PFSK-1 (cell line): Measurements from ENCODE around the gene CNGA4.

Experiments
- FOXP2 ChIP-seq: optimal IDR thresholded peaks from 2 replicates; pipeline ENCODE3; 2011; ENCODE audit warnings: borderline replicate concordance, control low read depth, inconsistent platforms; ENCODE audit not compliant: insufficient read depth; ENCODE audit errors: extremely low read length, extremely low read depth
- POLR2AphosphoS5 ChIP-seq: IDR thresholded peaks from 2 replicates; pipeline ENCODE4 v1.6.1; 2012; ENCODE audit warnings: low read depth, mild to moderate bottlenecking, control low read depth, low read length, moderate library complexity
- REST ChIP-seq, 2 experiments: IDR thresholded peaks; 2 replicates each; pipeline versions ENCODE4 v1.6.1 to v1.8.0; 2011 to 2012; ENCODE audit warnings: low read depth in 2 of 2, low read length in 2 of 2, control low read depth in 1 of 2, inconsistent platforms in 1 of 2, mild to moderate bottlenecking in 1 of 2, moderate library complexity in 1 of 2; ENCODE audit not compliant: insufficient read depth in 1 of 2
- SIN3A ChIP-seq: IDR thresholded peaks from 2 replicates; pipeline ENCODE4 v1.6.1; 2012; ENCODE audit warnings: mild to moderate bottlenecking, low read length, moderate library complexity, borderline replicate concordance; ENCODE audit not compliant: insufficient read depth
- TAF1 ChIP-seq: IDR thresholded peaks from 2 replicates; pipeline ENCODE4 v1.6.1; 2012; ENCODE audit warnings: low read length, control low read depth, borderline replicate concordance; ENCODE audit not compliant: insufficient read depth

CNGA4 gene

GRCh38 chr11:6284250-6284649 lies 45.4 kb downstream of the CNGA4 start:
- TF ChIP-seq TAF1 (no peak), FOXP2 (no peak), SIN3A (no peak), REST (IDR thresholded peaks at IDR 0.05; ENCODE audit: insufficient read depth in 1 of 2, low read depth in 2 of 2, low read length in 2 of 2) (no peak), POLR2AphosphoS5 (no peak)

DNA sequence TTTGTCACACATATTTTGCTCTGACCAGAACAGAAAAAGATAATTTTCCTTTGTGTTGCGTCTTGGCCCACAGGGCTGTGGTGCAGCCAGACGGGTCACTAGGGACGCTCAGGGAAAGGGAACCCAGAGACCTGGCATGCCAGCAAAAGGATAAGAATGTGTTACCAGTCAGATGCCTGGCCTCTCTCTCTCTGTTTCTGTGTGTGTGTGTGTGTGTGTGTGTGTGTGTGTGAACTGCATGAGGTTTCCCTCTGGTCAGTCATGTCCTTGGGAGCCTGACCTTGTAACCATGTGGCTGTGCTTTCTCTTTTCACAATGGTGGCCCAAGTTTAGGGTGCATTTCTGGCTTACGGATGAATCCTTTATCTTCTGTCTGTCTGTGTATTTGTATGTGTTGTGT lies 46.1 kb downstream of the CNGA4 start:
- TF ChIP-seq SIN3A (no peak), FOXP2 (no peak), TAF1 (no peak), POLR2AphosphoS5 (no peak), REST (IDR thresholded peaks at IDR 0.05; ENCODE audit: insufficient read depth in 1 of 2, low read depth in 2 of 2, low read length in 2 of 2) (no peak)
